Measurements from ENCODE around the gene CDHR5. TPM values are rescaled to one million over a fixed set of nuclear protein-coding genes. Genes with fewer than 3 reads are reported as not detected.

The CDHR5 gene
- total RNA-seq, 4 donors from 2014 or later, result 0.95 to 1.8 TPM; not detected in 2

DNA sequence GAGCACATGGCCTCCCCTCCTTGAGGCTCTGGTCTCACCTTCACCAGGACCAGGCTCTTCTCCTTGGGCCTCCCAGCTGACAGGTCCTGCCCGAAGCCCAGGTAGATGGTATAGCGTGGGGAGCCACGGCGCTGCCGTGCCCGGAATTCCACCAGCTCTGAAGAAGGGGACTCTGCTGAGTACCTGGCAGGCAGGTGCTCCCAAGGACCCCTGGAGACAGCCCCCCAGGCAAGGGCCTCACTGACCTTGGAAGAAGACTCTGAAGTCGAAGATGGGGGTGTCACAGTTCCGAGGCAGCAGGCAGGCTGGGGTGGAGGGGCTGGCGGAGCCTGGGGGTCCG is 11.8 kb downstream of the CDHR5 start:
- no peak for TF ChIP-seq CTCF (IDR thresholded peaks at IDR 0.05 in 4 of 5, conservative IDR thresholded peaks at IDR 0.05 in 1 of 5)
- Histone ChIP-seq H3K4me3 (no peak overlapping the region), H3K27me3 (no peaks in the 10 kb centered on the region), H3K27ac (peak overlapping the region; percentile 87 to 94 (median 92)), H3K9me3 (no peaks in the 10 kb centered on the region), H3K4me1 (peaks cover 40 to 43% of the 10 kb centered on the region in 2 donors), H3K36me3 (peaks cover 0 to 49% of the 10 kb centered on the region in 2 donors)
- DNase-seq (no peak), ATAC-seq (no peak)
- intact Hi-C loops (cut with DNase I; ENCODE audit: low total_unique reads), result loop anchor here (1.0 kb wide), 2 partner anchors 15 to 36 kb away; no protein-coding TSS in a partner anchor
- in situ Hi-C loops (cut with MboI; ENCODE audit: low sequenced_read_pairs in 4 of 4), result no loop called here

GRCh38 chr11:612201-612960 is 12.4 kb downstream of the CDHR5 start:
- in situ Hi-C loops (cut with MboI; ENCODE audit: low sequenced_read_pairs in 4 of 4) (no loop called here), intact Hi-C loops (cut with DNase I; ENCODE audit: low total_unique reads) (loop anchor here (1.0 kb wide), 2 partner anchors 16 to 35 kb away; no protein-coding TSS in a partner anchor)
- Histone ChIP-seq H3K27ac (peak overlapping the region; percentile 87 to 94 (median 92)), H3K36me3 (peaks cover 0 to 55% of the 10 kb centered on the region in 2 donors), H3K27me3 (no peaks in the 10 kb centered on the region), H3K9me3 (no peaks in the 10 kb centered on the region), H3K4me1 (peaks cover 40 to 43% of the 10 kb centered on the region in 2 donors), H3K4me3 (no peak overlapping the region)
- DNase-seq (peak; percentile 79 to 93), ATAC-seq (peak; percentile 49 to 71)
- TF ChIP-seq POLR2A (IDR thresholded peaks at IDR 0.05) (peak in 1 of 2 donors; percentile 33), CTCF (IDR thresholded peaks at IDR 0.05 in 4 of 5, conservative IDR thresholded peaks at IDR 0.05 in 1 of 5) (peak; percentile 4 to 61 (median 60))

- in situ Hi-C loops (cut with MboI; ENCODE audit: low sequenced_read_pairs in 4 of 4) (no loop called here), intact Hi-C loops (cut with DNase I; ENCODE audit: low total_unique reads) (no loop called here)
- TF ChIP-seq CTCF (IDR thresholded peaks at IDR 0.05 in 4 of 5, conservative IDR thresholded peaks at IDR 0.05 in 1 of 5) (no peak), POLR2A (IDR thresholded peaks at IDR 0.05) (no peak)
- ATAC-seq (no peak), DNase-seq (no peak)
- no peaks in the 10 kb centered on the region for H3K27me3 ChIP-seq
- H3K36me3 ChIP-seq, result peaks cover 0 to 65% of the 10 kb centered on the region in 2 donors
- peaks cover 38 to 42% of the 10 kb centered on the region in 2 donors for H3K4me1 ChIP-seq
- no peak overlapping the region for H3K4me3 ChIP-seq
- no peaks in the 10 kb centered on the region for H3K9me3 ChIP-seq
- H3K27ac ChIP-seq, result peak overlapping the region; percentile 87 to 94 (median 92)
Measured at GRCh38 chr11:611001-611996, 13.5 kb downstream of the CDHR5 start.

DNA sequence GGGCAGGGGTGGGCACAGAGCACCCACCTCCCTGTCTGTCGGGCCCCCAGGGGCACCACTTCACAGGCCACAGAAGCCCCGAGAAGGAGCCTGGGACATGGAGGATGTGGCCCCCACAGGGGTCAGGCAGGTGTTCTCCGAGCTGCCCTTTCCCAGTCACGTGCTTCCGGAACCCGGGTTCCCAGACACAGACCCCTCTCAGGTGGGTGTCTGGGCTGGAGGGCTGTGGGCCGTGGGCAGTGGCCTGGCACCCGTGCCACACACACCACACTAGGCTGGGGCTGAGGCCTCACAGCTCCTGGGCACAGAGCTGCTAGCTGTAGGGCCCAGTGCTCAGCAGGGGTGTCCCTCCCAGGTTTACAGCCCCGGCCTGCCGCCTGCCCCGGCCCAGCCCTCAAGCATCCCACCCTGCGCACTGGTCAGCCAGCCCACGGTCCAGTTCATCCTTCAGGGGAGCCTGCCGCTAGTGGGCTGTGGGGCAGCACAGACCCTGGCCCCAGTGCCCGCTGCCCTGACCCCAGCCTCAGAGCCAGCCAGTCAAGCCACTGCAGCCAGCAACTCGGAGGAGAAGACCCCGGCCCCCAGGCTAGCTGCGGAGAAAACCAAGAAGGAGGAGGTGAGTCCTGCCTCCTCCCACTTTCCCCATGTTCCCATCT is 14.5 kb downstream of the CDHR5 start:
- Histone ChIP-seq H3K27me3 (no peaks in the 10 kb centered on the region), H3K36me3 (peaks cover 0 to 76% of the 10 kb centered on the region in 2 donors), H3K27ac (peak overlapping the region in 2 of 4 donors; percentile 24 to 94), H3K9me3 (no peaks in the 10 kb centered on the region), H3K4me1 (peaks cover 33 to 37% of the 10 kb centered on the region in 2 donors), H3K4me3 (no peak overlapping the region)
- TF ChIP-seq CTCF (IDR thresholded peaks at IDR 0.05 in 4 of 5, conservative IDR thresholded peaks at IDR 0.05 in 1 of 5) (no peak), POLR2A (IDR thresholded peaks at IDR 0.05) (no peak)
- DNase-seq (no peak), ATAC-seq (no peak)
- in situ Hi-C loops (cut with MboI; ENCODE audit: low sequenced_read_pairs in 4 of 4), result no loop called here
- intact Hi-C loops (cut with DNase I; ENCODE audit: low total_unique reads), result no loop called here

All from gastrocnemius medialis (tissue), 4 donors.